GM12892 (cell line): ENCODE data around the gene MRPS18A.

Experiments used
- POLR2A ChIP-seq: IDR thresholded peaks from 2 replicates; pipeline ENCODE4 v1.6.1; 2011; ENCODE audit warnings: low read depth, low read length, control low read depth
- TAF1 ChIP-seq: IDR thresholded peaks from 2 replicates; pipeline ENCODE4 v1.6.1; 2011; ENCODE audit warnings: low read depth, mild to moderate bottlenecking, control low read depth, low read length, borderline replicate concordance

GRCh38 chr6:43734294-43734665, 46.7 kb upstream of the MRPS18A start:
- TF ChIP-seq POLR2A (no peak), TAF1 (no peak)
